NCI-H2081 treated with DMSO at 0.1 percent for 48 hours (cell line): Measurements from ENCODE around the gene HOMER1.

Experiments used
- DNase-seq: peaks from one replicate; lab custom pipeline; 2025; lab: John Stamatoyannopoulos, UW

The HOMER1 gene, protein sequence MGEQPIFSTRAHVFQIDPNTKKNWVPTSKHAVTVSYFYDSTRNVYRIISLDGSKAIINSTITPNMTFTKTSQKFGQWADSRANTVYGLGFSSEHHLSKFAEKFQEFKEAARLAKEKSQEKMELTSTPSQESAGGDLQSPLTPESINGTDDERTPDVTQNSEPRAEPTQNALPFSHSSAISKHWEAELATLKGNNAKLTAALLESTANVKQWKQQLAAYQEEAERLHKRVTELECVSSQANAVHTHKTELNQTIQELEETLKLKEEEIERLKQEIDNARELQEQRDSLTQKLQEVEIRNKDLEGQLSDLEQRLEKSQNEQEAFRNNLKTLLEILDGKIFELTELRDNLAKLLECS

DNA sequence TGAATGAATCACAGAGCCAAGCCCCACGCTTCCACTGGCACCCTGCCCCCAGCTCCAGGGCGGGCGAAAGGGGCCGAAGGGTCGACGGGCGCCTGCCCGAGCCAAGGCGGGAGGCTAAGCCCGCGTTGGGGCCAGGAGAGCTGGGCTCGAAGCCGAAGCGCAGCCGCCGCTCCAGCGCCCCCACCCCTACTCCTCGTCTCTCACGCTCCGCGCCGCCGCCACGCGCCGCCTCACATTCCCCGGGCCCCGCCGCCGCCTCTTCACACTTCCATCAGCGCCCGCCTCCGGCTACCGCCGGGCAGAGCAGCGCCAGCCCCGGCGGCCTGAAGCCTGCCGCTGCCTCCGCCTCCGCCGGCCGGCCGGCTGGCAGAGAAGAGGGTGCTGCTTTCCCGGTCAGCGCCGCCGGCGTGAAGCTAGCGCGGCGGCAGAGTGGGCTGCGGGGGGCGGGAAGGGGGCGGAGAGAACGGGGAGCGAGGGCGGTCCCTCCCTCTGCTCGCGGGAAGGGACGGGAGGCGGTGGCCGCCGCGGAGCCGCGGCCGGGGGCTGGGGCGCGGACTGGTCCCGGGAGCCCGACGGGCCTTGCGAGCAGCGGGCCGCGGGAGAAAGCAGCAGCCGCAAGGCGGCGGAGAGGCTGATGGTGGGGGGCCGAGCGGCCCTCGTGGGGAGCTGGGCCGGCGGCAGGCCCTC, at the start of gene HOMER1:
TSS of gene HOMER1 (minus strand) at position 431 of the 687 bp plus-strand sequence. CDS start 1,360 bp downstream, outside the sequence.
- DNase-seq, result no peak

DNA sequence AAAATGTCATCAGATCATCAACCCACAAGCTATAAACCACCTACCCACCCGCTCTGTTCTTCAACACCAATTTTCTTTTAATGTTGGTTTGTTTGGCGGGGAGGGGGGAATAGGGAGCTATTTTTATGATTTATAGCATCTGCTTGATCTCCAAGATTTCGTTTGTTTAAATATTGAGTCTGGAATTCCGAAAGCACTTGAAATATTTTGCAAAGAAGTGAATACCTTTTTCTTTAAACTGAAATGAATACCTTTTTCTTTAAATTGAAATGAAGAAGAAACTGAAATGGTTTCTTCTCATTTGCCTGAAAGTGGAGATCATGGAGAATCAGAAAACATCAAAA, 49.3 kb upstream of the HOMER1 start:
- no peak for DNase-seq

DNA sequence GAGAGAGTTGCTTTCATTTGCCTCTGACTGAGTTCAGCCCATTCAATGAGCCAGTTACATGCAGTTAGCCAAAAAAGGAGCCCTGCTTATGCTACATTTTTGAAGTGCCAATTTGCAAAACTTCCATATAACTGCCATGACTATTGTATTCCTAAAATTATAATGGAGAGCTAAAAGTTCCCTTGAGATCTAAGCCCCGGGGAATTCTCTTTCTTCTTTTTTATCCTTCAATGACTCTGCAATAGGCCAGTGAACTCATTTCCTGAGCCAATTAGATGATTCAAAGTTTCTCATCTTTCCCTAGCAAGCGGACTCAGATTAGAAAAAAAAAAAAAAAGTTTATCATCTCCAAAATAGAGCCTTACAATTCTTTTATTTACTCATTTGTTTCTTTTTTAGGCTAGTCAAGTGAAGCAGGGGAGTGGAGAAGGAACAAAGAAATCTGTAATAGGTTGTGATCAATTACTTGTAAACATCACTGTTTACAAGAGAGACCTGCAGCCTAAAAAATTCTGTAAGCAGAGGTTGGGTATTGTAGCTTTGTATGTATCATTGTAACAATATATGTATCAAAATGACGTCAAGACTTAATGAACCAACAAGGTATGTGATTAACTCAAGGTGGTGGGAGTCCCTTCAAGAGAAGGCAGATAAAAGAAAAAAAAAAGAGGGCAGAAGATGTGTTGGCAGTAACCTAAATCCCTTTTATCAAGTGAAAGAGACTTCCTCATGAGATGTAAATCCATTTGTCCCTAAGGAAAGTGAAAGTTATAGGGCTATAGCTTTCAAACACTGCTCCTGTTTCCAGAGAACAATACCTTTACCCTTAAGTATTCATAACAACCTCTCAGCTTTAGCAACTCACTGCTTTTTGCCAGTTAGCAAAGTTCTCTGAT, 48.7 kb upstream of the HOMER1 start:
- no peak for DNase-seq

DNA sequence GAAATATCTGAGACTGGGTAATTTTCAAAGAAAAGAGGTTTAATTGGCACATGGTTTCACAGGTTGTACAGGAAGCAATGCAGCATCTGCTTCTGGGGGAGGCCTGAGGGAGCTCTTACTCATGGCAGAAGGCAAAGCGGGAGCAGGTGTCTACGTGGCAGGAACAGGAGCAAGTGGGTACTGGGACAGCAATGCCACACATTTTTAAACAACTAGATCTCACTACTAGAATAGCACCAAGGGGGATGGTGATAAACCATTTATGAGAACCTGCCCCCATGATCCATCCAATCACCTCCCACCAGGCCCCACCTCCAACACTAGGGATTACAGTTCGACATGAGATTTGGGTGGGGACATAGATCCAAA, 47.6 kb upstream of the HOMER1 start:
- no peak for DNase-seq

DNA sequence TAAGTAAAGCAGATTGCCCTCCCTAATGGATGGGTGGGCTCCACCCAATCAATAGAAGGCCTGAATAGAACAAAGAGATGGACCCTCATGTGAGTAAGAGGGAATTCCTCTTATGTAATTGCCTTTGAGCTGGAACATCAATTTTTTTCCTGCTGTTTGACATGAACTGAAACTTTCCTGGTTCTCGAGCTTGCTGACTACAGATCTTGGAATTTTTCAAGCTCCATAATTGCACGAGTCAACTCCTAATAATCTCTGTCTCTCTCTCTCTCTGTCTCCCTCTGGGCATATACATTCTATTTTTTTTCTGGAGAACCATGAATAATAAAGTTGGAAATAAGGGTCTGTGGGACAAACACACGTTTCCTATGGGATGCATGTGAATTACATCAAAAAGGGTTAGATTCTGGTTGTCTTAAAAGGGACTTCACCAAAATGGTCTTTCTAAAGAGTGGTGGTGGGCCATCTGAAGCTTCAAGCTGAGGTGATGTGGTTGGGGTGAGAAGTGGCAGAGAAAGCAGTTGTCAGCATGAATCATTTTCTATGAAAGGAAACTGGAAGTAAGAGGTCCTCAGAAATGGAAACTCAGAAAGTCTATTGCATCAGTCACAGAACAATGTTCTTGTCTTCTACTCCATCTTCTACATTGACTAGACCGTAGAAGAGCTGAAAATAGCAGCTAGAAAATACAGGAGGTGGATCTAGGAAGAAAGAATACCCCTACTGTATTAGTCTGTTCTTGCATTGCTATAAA, 47.0 kb upstream of the HOMER1 start:
- no peak for DNase-seq

DNA sequence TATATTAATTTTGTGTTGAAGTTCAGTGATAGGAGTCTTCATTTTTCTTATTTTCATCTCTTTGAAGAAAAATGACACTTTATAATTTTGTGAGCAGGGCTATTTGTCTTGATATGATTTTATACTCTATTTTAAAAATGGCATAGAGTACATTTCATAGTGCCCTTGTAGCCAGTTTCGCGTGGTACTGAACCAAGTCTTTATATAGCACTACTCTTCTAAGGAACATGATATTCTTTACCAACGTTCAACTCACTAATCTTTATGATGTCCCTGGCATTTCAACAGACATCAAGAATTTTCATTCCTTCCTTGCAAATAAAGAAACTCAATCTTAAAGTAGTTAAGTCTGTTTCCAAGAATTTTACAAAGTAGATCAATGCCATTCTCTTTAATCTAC, 41.5 kb upstream of the HOMER1 start:
- DNase-seq, result no peak

DNA sequence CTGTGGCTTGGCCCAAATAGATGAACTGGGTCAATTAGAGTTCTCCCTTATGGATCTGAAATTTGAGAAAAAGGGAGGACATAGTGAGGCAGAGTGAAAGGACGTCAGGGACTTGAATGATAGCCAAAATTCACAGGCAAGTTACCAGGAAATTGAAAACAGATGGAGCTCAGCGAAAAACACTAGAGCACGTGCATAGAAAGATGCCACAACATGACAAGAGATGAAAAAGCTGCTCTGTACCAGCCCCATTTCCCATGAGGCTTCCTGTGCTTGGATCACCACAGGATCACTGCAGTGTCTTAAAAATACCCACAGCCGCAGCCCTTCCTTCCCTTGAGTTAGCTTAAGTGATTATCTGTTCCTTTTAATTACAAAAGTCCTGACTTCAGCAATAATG, 39.0 kb upstream of the HOMER1 start:
- DNase-seq, result no peak

DNA sequence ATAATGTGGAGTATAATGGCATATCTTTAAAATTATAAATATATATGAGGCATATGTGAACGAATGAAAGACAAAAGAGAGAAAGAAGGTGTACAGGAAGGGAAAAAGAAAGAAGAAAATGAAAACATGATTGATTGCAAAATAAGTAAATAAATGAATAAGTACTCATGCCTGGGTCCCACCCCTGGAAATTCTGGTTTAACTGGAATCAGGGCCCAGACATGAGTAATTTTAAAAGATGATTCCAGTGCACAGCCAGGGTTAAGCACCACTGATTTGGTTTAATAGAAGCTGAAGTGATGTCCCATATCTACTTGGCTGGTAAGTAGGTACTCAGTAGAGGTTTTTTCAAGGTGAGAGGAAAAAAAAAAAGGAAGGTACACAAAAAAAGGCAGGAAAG, 34.0 kb upstream of the HOMER1 start:
- DNase-seq, result no peak

DNA sequence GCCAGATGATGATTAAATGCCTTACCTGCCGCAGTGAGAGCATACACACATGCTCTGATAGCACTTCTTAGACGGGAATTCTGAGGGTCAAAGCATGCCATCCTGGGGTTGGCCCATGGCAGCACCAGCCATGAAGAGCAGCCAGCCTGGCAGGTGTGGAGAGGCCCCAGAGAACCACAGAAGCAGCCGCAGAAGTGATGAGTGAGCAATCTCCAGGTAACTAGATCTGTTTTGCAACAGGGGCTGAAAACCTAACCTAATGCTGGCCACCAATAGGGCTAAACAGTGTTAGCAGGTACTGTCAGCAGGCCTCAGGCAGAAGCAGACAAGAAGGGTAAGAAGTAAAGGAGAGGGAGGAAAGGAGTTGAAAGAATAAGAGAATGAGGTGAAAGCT, 33.5 kb upstream of the HOMER1 start:
- DNase-seq, result no peak

DNA sequence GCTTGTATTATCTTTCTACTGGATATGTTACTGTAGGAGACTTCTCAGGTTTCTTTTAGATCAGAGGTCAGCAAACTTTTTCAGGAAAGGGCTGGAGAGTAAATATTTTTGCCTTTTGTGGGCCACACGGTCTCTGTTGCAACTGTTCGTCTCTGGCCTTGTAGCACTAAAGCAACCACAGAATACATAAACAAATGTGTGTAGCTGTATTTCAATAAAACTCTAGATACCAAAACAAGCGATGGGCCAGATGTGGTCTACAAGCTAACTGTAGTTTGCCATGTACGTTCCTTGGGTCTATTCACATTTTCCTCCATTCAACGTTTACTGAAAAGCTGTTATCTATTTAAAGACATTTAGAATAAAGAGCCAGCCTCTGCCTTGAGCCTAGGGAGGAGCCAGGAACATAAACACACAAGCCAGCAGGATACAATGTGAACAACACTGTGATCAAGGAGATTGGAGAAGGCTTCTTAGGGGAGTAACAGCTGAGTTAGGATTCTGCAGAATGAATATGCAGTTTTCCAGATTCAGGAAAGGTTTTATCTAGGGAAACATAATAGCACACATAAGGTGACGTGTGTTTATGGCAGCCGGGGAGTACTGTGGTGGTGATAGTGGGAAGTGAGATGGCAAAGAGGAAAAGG, 33.0 kb upstream of the HOMER1 start:
- no peak for DNase-seq

DNA sequence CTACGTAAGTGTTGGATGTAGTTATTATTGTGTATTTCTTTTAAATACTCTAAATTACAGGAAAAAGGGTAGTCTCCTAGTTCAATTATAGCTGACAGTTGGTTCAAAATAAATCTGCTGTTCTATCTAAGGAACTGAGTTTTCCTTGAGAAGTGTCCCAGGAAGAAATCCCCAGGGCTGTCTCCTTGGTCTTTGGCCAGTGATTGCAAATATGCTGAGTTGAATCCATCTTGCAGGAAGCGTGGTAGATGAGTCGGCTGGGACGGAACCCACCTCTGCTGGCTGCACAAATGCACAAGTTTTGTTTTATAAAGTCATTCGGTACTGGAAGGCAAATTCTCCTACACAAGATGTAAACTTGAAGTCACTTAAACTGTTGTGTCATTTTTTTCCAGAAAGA, 30.2 kb upstream of the HOMER1 start:
- DNase-seq, result no peak

DNA sequence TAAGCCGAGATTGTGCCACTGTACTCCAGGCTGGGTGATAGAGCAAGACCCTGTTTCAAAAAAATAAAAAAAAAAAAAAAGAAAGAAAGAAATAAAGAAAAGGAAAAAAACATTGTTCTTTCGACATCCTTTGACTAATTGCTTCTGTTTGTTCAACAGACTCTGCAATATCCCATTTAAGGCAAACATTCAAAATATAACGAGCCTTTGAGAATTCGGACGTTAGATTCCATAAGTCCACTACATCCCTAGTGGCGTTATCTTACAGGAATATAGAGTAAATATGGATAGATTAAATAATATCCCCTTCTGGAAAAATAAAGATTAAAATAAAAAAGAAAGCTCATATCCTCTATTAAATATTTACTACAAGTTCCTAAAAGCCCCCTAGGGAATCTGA, 27.0 kb upstream of the HOMER1 start:
- no peak for DNase-seq

DNA sequence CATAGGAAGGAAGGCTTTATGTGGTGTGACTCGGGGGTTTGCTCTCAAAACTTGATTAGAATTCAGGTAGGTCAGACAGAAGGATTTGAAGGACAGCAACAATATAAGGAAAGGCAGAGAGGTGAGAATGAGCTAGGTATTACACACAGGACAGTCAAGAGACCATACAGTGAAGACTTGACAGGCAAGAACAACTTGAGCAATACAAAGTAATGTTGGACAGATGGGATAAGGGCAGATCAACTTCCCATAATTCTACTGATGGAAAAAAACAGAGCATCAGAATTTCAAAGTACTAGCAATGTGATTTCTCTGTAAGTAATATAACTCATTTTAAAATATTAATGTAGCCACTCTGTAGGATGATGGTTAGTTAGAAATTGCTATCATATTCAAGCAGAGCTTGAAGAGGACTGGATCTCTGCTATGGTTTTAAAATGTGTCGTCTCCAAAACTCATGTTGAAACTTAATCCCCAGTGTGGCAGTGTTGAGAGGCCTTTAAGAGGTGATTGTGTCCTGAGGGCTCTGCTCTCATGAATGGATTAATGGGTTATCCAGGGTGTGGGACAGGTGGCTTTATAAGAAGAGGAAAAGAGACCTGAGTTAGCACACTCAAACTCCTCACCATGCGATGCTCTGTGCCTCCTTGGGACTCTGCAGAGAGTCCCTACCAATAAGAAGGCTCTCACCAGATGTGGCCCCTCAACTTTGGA, 22.4 kb upstream of the HOMER1 start:
- no peak for DNase-seq

DNA sequence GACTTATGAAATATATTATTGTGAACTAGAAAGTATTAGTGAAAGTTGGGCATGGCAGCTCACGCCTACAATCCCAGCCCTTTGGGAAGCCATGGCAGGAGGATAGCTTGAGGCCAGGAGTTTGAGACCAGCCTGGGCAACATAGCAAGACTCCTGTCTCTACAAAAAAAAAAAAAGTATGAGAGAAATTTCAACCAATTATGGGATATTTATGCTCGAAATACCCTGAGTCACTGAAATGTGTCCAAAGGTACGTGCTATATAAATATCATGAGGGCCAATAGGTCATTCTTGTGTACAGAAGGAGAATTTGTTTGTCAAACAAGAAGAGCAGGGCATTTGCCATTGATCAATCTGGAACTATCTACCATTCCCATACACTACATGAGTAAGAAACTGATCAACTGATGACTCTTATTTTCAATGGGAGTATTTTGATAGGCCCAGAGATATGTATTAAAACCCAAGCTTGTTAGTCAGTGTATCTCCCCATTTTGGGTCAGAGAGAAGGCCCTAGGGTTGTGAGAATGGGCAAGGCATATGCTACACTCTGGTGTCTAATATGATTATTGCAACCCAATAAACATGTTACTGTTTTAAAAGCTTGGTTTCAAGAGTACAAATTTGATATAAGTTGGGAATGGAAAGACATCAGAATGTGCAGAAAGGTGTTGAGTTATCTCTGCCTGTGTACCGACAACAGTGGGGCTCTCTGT, 21.7 kb upstream of the HOMER1 start:
- DNase-seq, result no peak

DNA sequence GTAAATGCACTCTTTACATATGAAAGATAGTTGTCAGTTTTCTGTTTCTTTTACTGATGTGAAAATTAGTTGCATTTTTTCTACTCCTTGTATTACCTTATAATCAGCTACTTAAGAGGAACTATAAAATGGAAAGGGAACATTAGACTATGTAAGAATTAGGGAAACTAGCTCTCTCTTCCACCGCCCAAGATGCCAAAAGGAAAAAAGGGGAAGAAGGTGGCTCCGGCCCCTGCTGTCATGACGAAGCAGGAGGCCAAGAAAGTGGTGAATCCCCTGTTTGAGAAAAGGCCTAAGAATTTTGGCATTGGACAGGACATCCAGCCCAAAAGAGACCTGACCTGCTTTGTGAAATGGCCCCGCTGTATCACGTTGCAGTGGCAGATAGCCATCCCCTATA, 15.2 kb upstream of the HOMER1 start:
- no peak for DNase-seq

DNA sequence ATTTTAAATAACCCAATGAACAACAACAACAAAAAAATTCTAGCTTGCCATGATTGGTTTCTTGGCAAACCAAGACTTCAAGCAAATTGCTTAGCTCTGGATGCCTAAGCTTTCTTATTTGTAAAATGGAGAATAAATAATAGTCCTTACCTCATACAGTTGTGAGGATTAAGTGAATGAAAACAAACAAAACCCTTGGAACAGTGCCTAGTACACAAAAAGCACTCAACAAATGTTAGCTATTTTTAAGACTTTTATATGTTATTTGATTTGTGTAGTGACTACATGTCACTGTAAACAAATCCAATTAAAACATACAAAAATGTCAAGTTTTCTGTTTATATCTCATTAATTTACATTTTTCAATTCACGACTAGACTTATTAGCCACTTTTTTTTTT, 13.5 kb upstream of the HOMER1 start:
- DNase-seq, result no peak

DNA sequence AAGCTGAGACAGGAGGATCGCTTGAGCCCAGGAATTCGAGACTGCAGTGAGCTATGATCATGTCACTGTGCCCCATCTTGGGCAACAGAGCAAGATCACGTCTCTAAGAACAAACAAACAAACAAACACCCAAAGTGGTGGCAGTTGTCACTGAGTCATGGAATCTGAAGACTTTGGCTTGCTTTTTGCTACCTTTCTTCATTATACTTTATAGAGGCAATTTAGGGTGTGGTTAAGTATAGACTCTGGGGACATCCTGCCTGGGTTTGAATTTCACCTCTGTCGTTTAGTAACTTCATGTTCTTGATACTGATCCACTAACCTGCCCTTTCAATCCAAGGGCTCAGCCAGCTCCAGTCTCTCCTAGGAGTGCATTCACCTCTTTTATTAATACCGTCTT, 13.0 kb upstream of the HOMER1 start:
- no peak for DNase-seq

DNA sequence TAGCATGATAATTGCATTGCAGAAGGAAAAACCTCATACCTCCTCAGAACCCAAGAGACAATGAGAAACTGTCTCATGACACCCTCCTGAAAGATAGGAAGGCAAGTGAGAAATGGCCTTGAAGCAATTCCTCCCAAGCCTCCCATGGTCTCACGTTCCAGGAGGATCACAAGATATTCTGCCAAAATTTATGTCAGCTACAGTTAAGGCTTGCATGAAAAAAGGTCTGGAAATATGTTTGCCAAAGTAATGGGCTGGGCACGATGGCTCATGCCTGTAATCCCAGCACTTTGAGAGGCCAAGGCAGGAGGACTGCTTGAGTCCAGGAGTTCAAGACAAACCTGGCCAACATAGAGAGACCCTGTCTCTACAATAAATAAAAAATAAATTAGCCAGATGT, 12.6 kb upstream of the HOMER1 start:
- DNase-seq, result no peak

DNA sequence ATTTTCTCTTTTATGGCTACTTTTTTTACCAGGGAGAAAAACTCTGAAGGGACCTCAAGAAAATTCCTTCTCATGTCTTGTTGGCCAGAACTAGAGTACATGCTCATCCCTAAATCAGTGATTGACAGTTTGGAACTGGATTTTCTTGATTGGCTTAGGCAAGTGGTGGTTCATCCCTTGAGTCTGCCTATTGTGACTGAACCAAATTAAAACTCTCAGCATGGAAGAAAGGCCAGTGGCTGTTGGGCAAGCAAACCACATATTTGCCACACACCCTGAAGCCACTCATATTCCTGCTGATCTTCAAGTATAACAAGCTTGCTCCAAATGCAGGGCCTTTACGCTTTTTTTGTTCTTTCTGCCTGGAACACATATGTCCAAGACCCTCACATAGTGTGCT, 7.2 kb upstream of the HOMER1 start:
- DNase-seq, result no peak

DNA sequence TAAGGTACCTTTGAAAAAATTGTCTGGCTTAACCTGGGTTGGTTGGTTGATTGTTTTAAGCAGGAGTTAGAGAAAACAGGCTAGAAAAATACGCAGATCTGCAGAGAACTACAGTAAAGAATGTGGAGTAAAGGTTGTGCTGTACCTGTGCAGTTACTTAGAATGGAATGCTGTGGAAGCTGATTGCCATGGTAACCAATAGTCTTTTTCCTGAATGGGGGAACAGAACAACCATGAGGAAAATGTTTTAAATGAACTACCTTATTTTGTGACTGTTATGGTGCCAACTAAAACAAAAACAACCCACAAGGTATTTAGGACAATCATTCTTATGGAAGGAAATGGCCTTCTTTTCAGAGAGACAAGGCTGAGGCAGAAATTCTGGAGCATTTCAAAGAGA, 4.8 kb upstream of the HOMER1 start:
- DNase-seq, result no peak
